Psoas muscle (tissue), 8 donors: ENCODE measurements around the gene HGF. TPM values are rescaled to one million over a fixed set of nuclear protein-coding genes. Genes with fewer than 3 reads are reported as not detected.
"Not testable (repeated sequence)": the region's sequence is repeated elsewhere in the genome, so short reads cannot be mapped to it uniquely, and the experiment has no call there.

Source experiments
- ATAC-seq, 4 donors: fragments of 200-7000 bp; cut with Tn5 transposase; one replicate each; pipeline ENCODE4 v1.9.1; 2020; ENCODE audit warnings: moderate library complexity in 3 of 4, mild to moderate bottlenecking in 2 of 4
- DNase-seq, 2 donors: peaks; one replicate each; pipeline ENCODE4 v3.0.0-alpha.2; 2020
- H3K27ac ChIP-seq: fragments of 200-600 bp; one replicate; pipeline ENCODE4 v1.8.0; 2022
- H3K27me3 ChIP-seq, 3 donors: fragments of 200-600 bp in 1 of 3; one replicate each; pipeline versions ENCODE4 v1.6.1 to v1.8.0; 2013 to 2022; ENCODE audit warnings: low read length in 2 of 3, mild to moderate bottlenecking in 2 of 3, moderate library complexity in 1 of 3; ENCODE audit not compliant: insufficient read depth in 3 of 3
- H3K36me3 ChIP-seq, 2 donors: fragments of 200-600 bp in 1 of 2; one replicate each; pipeline versions ENCODE4 v1.6.1 to v1.8.0; 2013 to 2022; ENCODE audit warnings: low read depth in 1 of 2, mild to moderate bottlenecking in 1 of 2, moderate library complexity in 1 of 2; ENCODE audit not compliant: insufficient read depth in 1 of 2
- H3K4me1 ChIP-seq: fragments of 200-600 bp; one replicate; pipeline ENCODE4 v1.8.0; 2022
- H3K4me3 ChIP-seq: fragments of 200-600 bp; one replicate; pipeline ENCODE4 v1.8.0; 2022; ENCODE audit warnings: mild to moderate bottlenecking
- H3K9me3 ChIP-seq: fragments of 200-600 bp; one replicate; pipeline ENCODE4 v1.8.0; 2022
- CTCF ChIP-seq: fragments of 200-600 bp; IDR thresholded peaks from one replicate; pipeline ENCODE4 v1.8.0; 2022; ENCODE audit warnings: antibody characterized with exemption
- WGBS, 3 donors: extraction: QIAGEN DNeasy Blood & Tissue Kit; methylation state at CpG; one replicate each; pipeline versions ENCODE4 v1.1.6 to v1.1.7; 2013; 5-methylcytosine and 5-hydroxymethylcytosine counted together
- intact Hi-C, 2 donors: fragments of 100-400 bp; cut with DNase I; formaldehyde crosslinking; loops; one replicate each; pipeline versions ENCODE4 v1.11.0 to v1.14.2; 2022
- polyA plus RNA-seq, 3 donors: library from polyadenylated mRNA; stranded (reverse); fragments of 200-250 nt; gene quantifications; one replicate each; pipeline ENCODE4 v1.2.3, GENCODE V29; 2013
- total RNA-seq, 4 donors: library from RNA; stranded (reverse); fragmentation: NEBNext Ultra II Directional in 2 of 4; extraction: Animal tissue kit (Norgen Biotek cat#: 25700) in 2 of 4; gene quantifications; one replicate each; pipeline versions ENCODE4 v1.2.1 to v1.2.4, GENCODE V29; 2021 to 2023
- donor health status: healthy with polysubstance abuse.
- donor health status: DM: no; HTN: no; CAD: no; lungs with moderate emphysema.
- donor health status: Bipolar disorder and iron deficiency.
- donor health status: healthy.
- donor health status: DM: yes; HTN: yes; CAD: no.
- donor health status: DM: no; HTN: no; CAD: no.
- donor health status: DM: no; HTN: no; CAD: no.
- donor health status: DM: yes; HTN: yes; CAD: no.

HGF gene
- total and polyA plus RNA-seq, 7 donors = 0.25 to 3.7 (median 0.78) TPM

GRCh38 chr7:81810476-81811155 lies 40.8 kb upstream of the HGF start:
- intact Hi-C loops = no loop called here
- H3K27ac ChIP-seq = no peak overlapping the region
- no peaks in the 10 kb centered on the region for H3K4me1 ChIP-seq
- 72 to 77% (median 74%) methylated on average over 6 of the region's 6 CpGs for WGBS, 3 donors
- no peaks in the 10 kb centered on the region for H3K27me3 ChIP-seq
- no peaks in the 10 kb centered on the region for H3K36me3 ChIP-seq
- TF ChIP-seq CTCF = no peak
- no peak overlapping the region for H3K4me3 ChIP-seq
- no peaks in the 10 kb centered on the region for H3K9me3 ChIP-seq
- ATAC-seq (no peak), DNase-seq (no peak)

GRCh38 chr7:81808310-81808709 lies 38.5 kb upstream of the HGF start:
- H3K27ac ChIP-seq, H3K4me3 ChIP-seq, DNase-seq, H3K4me1 ChIP-seq, H3K9me3 ChIP-seq, ATAC-seq, H3K27me3 ChIP-seq, intact Hi-C loops, H3K36me3 ChIP-seq: not testable (repeated sequence)

GRCh38 chr7:81803267-81803666 lies 33.4 kb upstream of the HGF start:
- Histone ChIP-seq H3K27me3 (no peaks in the 10 kb centered on the region), H3K9me3 (no peaks in the 10 kb centered on the region), H3K36me3 (no peaks in the 10 kb centered on the region), H3K4me1 (no peaks in the 10 kb centered on the region), H3K4me3 (no peak overlapping the region), H3K27ac (no peak overlapping the region)
- DNase-seq = no peak
- 12 to 20% (median 15%) methylated on average over 5 of the region's 5 CpGs for WGBS, 3 donors
- intact Hi-C loops = no loop called here
- TF ChIP-seq CTCF = no peak
- no peak for ATAC-seq

- Histone ChIP-seq H3K36me3 (no peaks in the 10 kb centered on the region), H3K27me3 (no peaks in the 10 kb centered on the region), H3K27ac (no peak overlapping the region), H3K9me3 (no peaks in the 10 kb centered on the region), H3K4me3 (no peak overlapping the region), H3K4me1 (no peaks in the 10 kb centered on the region)
- TF ChIP-seq CTCF = no peak
- 0 to 13% (median 0%) methylated on average over 1 of the region's 1 CpG for WGBS, 3 donors
- intact Hi-C loops = no loop called here
- no peak for DNase-seq
- ATAC-seq = no peak
These were observed 32.4 kb upstream of the HGF start for GRCh38 chr7:81802251-81802650.

GRCh38 chr7:81801532-81801931 lies 31.7 kb upstream of the HGF start:
- H3K9me3 ChIP-seq = no peaks in the 10 kb centered on the region
- ATAC-seq = no peak
- intact Hi-C loops = no loop called here
- no peaks in the 10 kb centered on the region for H3K36me3 ChIP-seq
- H3K4me1 ChIP-seq = no peaks in the 10 kb centered on the region
- WGBS, 3 donors = 81 to 90% (median 83%) methylated on average over 5 of the region's 5 CpGs
- no peak for DNase-seq
- no peak for TF ChIP-seq CTCF
- H3K4me3 ChIP-seq = no peak overlapping the region
- H3K27ac ChIP-seq = no peak overlapping the region
- no peaks in the 10 kb centered on the region for H3K27me3 ChIP-seq
